NCI-H1436 treated with DMSO at 0.1 percent for 48 hours (cell line): ENCODE data around the gene DOCK10.
"Not testable (repeated sequence)": the region's sequence is repeated elsewhere in the genome, so short reads cannot be mapped to it uniquely, and the experiment has no call there.

ENCODE experiments used
- DNase-seq: peaks from one replicate; lab custom pipeline; 2025; lab: John Stamatoyannopoulos, UW

The DOCK10 gene

GRCh38 chr2:224918626-224919471 is 123.4 kb downstream of the DOCK10 start:
- DNase-seq: no peak

GRCh38 chr2:224917246-224917645 is 125.0 kb downstream of the DOCK10 start:
- DNase-seq: not testable (repeated sequence)

- no peak for DNase-seq
Observed at GRCh38 chr2:224915136-224915535, 127.1 kb downstream of the DOCK10 start.

GRCh38 chr2:224910574-224910925 is 131.7 kb downstream of the DOCK10 start:
- DNase-seq: no peak

GRCh38 chr2:224909885-224910573 is 132.2 kb downstream of the DOCK10 start:
- no peak for DNase-seq

GRCh38 chr2:224908818-224909217 is 133.4 kb downstream of the DOCK10 start:
- no peak for DNase-seq

GRCh38 chr2:224904381-224904780 is 137.9 kb downstream of the DOCK10 start:
- DNase-seq: no peak

GRCh38 chr2:224903621-224904020 is 138.6 kb downstream of the DOCK10 start:
- no peak for DNase-seq

- DNase-seq: no peak
Observed at GRCh38 chr2:224901121-224901676, 141.1 kb downstream of the DOCK10 start.

GRCh38 chr2:224895377-224895776 is 146.9 kb downstream of the DOCK10 start:
- no peak for DNase-seq

GRCh38 chr2:224894356-224894755 is 147.9 kb downstream of the DOCK10 start:
- DNase-seq: no peak

GRCh38 chr2:224893848-224894247 is 148.4 kb downstream of the DOCK10 start:
- no peak for DNase-seq

- DNase-seq: no peak
Observed at GRCh38 chr2:224892574-224893204, 149.6 kb downstream of the DOCK10 start.

- no peak for DNase-seq
Observed at GRCh38 chr2:224890372-224890771, 151.9 kb downstream of the DOCK10 start.

- DNase-seq: no peak
Observed at GRCh38 chr2:224887141-224887540, 155.1 kb downstream of the DOCK10 start.

GRCh38 chr2:224885836-224886547 is 156.3 kb downstream of the DOCK10 start:
- DNase-seq: no peak

- no peak for DNase-seq
Observed at GRCh38 chr2:224885291-224885690, 157.0 kb downstream of the DOCK10 start.

GRCh38 chr2:224884188-224884587 is 158.1 kb downstream of the DOCK10 start:
- no peak for DNase-seq

- DNase-seq: no peak
Observed at GRCh38 chr2:224883700-224884099, 158.6 kb downstream of the DOCK10 start.

GRCh38 chr2:224883172-224883516 is 159.1 kb downstream of the DOCK10 start:
- DNase-seq: no peak

- no peak for DNase-seq
Observed at GRCh38 chr2:224882291-224883171, 159.7 kb downstream of the DOCK10 start.
